OCI-LY1 (cell line): ENCODE data around the gene DNAH12.
"Not testable (repeated sequence)": the region's sequence is repeated elsewhere in the genome, so short reads cannot be mapped to it uniquely, and the experiment has no call there.

Experiments
- H2AFZ ChIP-seq: fragments of 200-600 bp; sonication (generic), shearing (Covaris generic); 2 replicates; pipeline ENCODE4 v1.6.0; 2014; ENCODE audit warnings: antibody characterized with exemption, mild to moderate bottlenecking, low read length
- H3F3A ChIP-seq: fragments of 200-600 bp; sonication (generic), shearing (Covaris generic); 2 replicates; pipeline ENCODE4 v1.6.0; 2014; ENCODE audit warnings: mild to moderate bottlenecking, antibody characterized with exemption, low read length, moderate library complexity; ENCODE audit not compliant: insufficient read depth
- H3K27ac ChIP-seq: fragments of 200-600 bp; sonication (generic); 2 replicates; pipeline ENCODE4 v1.5.1; 2014; ENCODE audit warnings: low read length, mixed run types, mild to moderate bottlenecking, low read depth; ENCODE audit not compliant: poor library complexity, severe bottlenecking
- H3K27me3 ChIP-seq: fragments of 200-600 bp; sonication (generic); 2 replicates; pipeline ENCODE4 v1.6.0; 2014; ENCODE audit warnings: antibody characterized with exemption, mild to moderate bottlenecking, low read length, moderate library complexity; ENCODE audit not compliant: insufficient read depth
- H3K36me3 ChIP-seq: fragments of 200-600 bp; sonication (generic); 2 replicates; pipeline ENCODE4 v1.6.1; 2014; ENCODE audit warnings: mild to moderate bottlenecking, antibody characterized with exemption, low read length, moderate library complexity, mixed read lengths; ENCODE audit not compliant: insufficient read depth
- H3K4me1 ChIP-seq: fragments of 200-600 bp; sonication (generic); 2 replicates; pipeline ENCODE4 v1.5.1; 2014; ENCODE audit warnings: mild to moderate bottlenecking, low read length, moderate library complexity; ENCODE audit not compliant: insufficient read depth, severe bottlenecking
- H3K4me2 ChIP-seq: fragments of 200-600 bp; sonication (generic), shearing (Covaris generic); 2 replicates; pipeline ENCODE4 v1.6.1; 2014; ENCODE audit warnings: low read length
- H3K4me3 ChIP-seq: fragments of 200-600 bp; sonication (generic); 2 replicates; pipeline ENCODE4 v1.5.1; 2014; ENCODE audit warnings: low read length, low read depth, mild to moderate bottlenecking, mixed read lengths; ENCODE audit not compliant: poor library complexity, severe bottlenecking
- H3K79me2 ChIP-seq: fragments of 200-600 bp; shearing (Covaris generic); 2 replicates; pipeline ENCODE4 v1.6.1; 2016; ENCODE audit warnings: mixed run types, low read length, mixed read lengths; ENCODE audit not compliant: insufficient read depth
- H3K9ac ChIP-seq: fragments of 200-600 bp; sonication (generic), shearing (Covaris generic); 2 replicates; pipeline ENCODE4 v1.6.1; 2014; ENCODE audit warnings: mild to moderate bottlenecking, low read length, mixed read lengths
- H3K9me2 ChIP-seq: fragments of 200-600 bp; sonication (generic), shearing (Covaris generic); 2 replicates; pipeline ENCODE4 v1.6.1; 2014; ENCODE audit warnings: low read depth, mild to moderate bottlenecking, low read length, mixed read lengths
- H3K9me3 ChIP-seq: fragments of 200-600 bp; shearing (Covaris generic); 2 replicates; pipeline ENCODE4 v1.6.1; 2014; ENCODE audit warnings: low read length, mixed read lengths
- H4K20me1 ChIP-seq: fragments of 200-600 bp; sonication (generic), shearing (Covaris generic); 2 replicates; pipeline ENCODE4 v1.6.0; 2016; ENCODE audit warnings: mild to moderate bottlenecking, low read length; ENCODE audit not compliant: insufficient read depth
- CTCF ChIP-seq: fragments of 200-600 bp; sonication (generic), shearing (Covaris generic); IDR thresholded peaks from 2 replicates; pipeline ENCODE4 v1.5.1; 2017; ENCODE audit warnings: mild to moderate bottlenecking, antibody characterized with exemption, low read length, moderate library complexity, mixed read lengths
- EZH2 ChIP-seq: fragments of 200-600 bp; sonication (generic), shearing (Covaris generic); IDR thresholded peaks from 2 replicates; pipeline ENCODE4 v1.8.0; 2017; ENCODE audit warnings: borderline replicate concordance, mixed run types, mild to moderate bottlenecking, antibody characterized with exemption, low read length, moderate library complexity, mixed read lengths

DNAH12 gene

GRCh38 chr3:57383406-57383805, 160.7 kb downstream of the DNAH12 start:
- no peak overlapping the region for H3K9ac ChIP-seq
- H4K20me1 ChIP-seq = no peaks in the 10 kb centered on the region
- no peaks in the 10 kb centered on the region for H3K9me2 ChIP-seq
- TF ChIP-seq EZH2 (no peak), CTCF (no peak)
- H3K27me3 ChIP-seq = no peaks in the 10 kb centered on the region
- no peaks in the 10 kb centered on the region for H3K4me1 ChIP-seq
- H3F3A ChIP-seq = no peaks in the 10 kb centered on the region
- no peak overlapping the region for H2AFZ ChIP-seq
- H3K79me2 ChIP-seq = no peaks in the 10 kb centered on the region
- H3K36me3 ChIP-seq = no peaks in the 10 kb centered on the region
- no peak overlapping the region for H3K4me2 ChIP-seq
- no peaks in the 10 kb centered on the region for H3K9me3 ChIP-seq
- H3K27ac ChIP-seq = no peak overlapping the region
- H3K4me3 ChIP-seq = no peak overlapping the region

GRCh38 chr3:57382933-57383332, 161.2 kb downstream of the DNAH12 start:
- Histone ChIP-seq H3K9me2 (no peaks in the 10 kb centered on the region), H4K20me1 (no peaks in the 10 kb centered on the region), H3K4me1 (no peaks in the 10 kb centered on the region), H3K4me2 (no peak overlapping the region), H3F3A (no peaks in the 10 kb centered on the region), H3K27ac (no peak overlapping the region), H3K27me3 (no peaks in the 10 kb centered on the region), H3K36me3 (no peaks in the 10 kb centered on the region), H2AFZ (no peak overlapping the region), H3K9ac (no peak overlapping the region), H3K79me2 (no peaks in the 10 kb centered on the region), H3K4me3 (no peak overlapping the region), H3K9me3 (no peaks in the 10 kb centered on the region)
- no peak for TF ChIP-seq EZH2
- no peak for TF ChIP-seq CTCF

DNA sequence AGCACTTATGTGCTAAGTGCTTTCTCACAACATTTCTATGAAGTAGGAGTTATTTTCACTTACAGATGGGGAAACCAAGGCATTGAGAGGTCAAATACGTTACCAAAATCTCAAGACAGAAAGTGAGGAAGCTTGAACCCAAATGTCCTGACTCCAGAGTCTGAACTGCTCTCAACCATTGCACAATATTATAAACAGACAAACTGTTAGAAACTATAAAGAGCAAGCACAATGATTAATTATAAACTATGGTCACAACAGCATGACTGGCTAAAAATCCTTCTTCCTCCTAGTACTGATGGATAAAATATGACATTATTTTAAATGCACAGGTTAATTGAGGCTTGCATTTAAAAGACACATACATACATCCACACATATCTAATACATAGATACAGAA, 173.8 kb downstream of the DNAH12 start:
- Histone ChIP-seq H3K4me3 (no peak overlapping the region), H4K20me1 (no peaks in the 10 kb centered on the region), H3F3A (no peaks in the 10 kb centered on the region), H3K4me1 (no peaks in the 10 kb centered on the region), H3K36me3 (no peaks in the 10 kb centered on the region), H3K4me2 (no peak overlapping the region), H3K9me2 (no peaks in the 10 kb centered on the region), H3K79me2 (no peaks in the 10 kb centered on the region), H3K27ac (no peak overlapping the region), H2AFZ (no peak overlapping the region), H3K9ac (no peak overlapping the region), H3K27me3 (no peaks in the 10 kb centered on the region), H3K9me3 (no peaks in the 10 kb centered on the region)
- TF ChIP-seq CTCF (no peak), EZH2 (no peak)

DNA sequence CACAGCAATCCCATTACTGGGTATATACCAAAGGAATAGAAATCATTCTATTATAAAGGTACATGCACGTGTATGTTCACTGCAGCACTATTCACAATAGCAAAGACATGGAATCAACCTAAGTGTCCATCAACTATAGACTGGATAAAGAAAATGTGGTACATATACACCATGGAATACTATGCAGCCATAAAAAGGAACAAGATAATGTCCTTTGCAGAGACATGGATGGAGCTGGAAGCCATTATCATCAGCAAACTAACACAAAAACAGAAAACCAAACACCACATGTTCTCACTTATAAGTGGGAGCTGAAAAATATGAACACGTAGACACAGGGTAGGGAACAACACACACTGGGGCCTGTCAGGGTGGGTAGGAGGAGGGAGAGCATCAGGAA, 179.1 kb downstream of the DNAH12 start:
- not testable (repeated sequence) for H3K4me3 ChIP-seq, H3K9me3 ChIP-seq, H3F3A ChIP-seq, H3K9me2 ChIP-seq, H2AFZ ChIP-seq, H3K36me3 ChIP-seq, H3K79me2 ChIP-seq, H3K4me2 ChIP-seq, H3K4me1 ChIP-seq, H3K27ac ChIP-seq, H3K27me3 ChIP-seq, H4K20me1 ChIP-seq, H3K9ac ChIP-seq

DNA sequence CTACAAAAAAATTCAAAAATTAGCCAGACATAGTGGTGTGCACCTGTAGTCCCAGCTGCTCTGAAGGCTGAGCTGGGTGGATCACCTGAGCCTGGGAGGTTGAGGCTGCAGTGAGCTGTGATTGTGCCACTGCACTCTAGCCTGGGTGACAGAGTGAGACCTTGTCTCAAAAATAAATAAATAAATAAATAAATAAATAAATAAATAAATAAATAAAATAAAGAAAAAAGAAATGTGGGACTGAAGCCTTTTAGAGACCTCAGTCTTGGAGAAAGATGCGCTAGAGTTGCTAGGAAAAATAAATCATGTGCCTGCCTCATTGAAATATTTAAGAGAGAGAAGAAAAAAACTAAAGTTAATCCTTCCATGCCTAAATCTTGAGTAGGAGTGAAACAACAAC, 187.9 kb downstream of the DNAH12 start:
- H3K79me2 ChIP-seq, H2AFZ ChIP-seq, H3K9me3 ChIP-seq, H3K27ac ChIP-seq, H3K9ac ChIP-seq, H3K4me1 ChIP-seq, H3K4me2 ChIP-seq, H4K20me1 ChIP-seq, H3K9me2 ChIP-seq, H3K4me3 ChIP-seq, H3K27me3 ChIP-seq, H3K36me3 ChIP-seq, H3F3A ChIP-seq: not testable (repeated sequence)
